AG20443 (cell line): ENCODE results near the gene NPSR1.
A peak's percentile ranks its signal among the peaks of the same experiment; 100 is the strongest.
"Not testable (repeated sequence)": the region's sequence is repeated elsewhere in the genome, so short reads cannot be mapped to it uniquely, and the experiment has no call there.

ENCODE experiments used
- DNase-seq: peaks from one replicate; pipeline ENCODE4 v3.0.0; 2012; ENCODE audit warnings: low spot score, mixed read lengths

Gene NPSR1

DNA sequence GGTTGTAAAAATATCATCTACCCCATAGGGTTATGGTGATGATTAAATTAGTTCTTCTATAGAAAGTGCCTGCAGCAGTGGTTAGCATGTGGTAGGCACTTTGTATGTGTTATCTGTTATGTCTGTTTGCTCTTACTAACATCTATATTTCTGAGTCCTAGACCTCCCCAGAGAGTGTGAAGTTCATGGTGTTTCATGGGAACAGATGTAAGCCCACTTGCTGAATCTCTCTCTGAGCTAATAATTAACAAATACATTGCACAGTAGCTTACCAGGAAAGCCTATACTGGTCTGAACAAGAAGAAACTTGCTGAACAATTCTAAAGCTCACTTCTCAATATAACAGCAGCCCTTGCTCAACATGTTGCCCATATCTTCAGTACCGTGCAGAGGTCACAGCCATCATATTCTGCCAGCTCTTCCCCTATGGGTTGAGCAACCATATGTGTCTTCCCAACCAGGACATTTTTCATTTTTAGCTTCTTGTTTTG lies 100.1 kb downstream of the NPSR1 start:
- DNase-seq = no peak

- peak; percentile 58 for DNase-seq
Measured at GRCh38 chr7:34759477-34760125, 101.6 kb downstream of the NPSR1 start.

DNA sequence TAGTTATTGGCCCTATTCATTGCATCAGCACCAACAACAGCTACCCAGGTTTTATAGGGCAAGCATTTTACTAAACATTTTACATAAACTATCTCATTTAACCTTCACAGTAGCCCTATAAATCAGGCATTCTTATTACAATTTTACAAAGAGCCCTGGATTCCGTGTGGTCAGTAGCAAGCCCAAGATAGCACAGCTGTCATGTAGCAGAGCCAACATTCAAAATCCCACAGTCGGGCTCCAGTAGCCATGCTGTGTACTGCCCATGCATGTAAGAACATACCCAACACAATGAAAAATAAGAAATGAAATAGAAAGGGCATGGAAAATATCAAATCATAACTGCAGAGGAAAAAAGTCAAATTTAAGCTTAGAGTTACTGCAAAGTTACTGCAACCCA lies 102.3 kb downstream of the NPSR1 start:
- DNase-seq = no peak

- no peak for DNase-seq
Measured at GRCh38 chr7:34761206-34761605, 103.2 kb downstream of the NPSR1 start.

- DNase-seq = no peak
Measured at GRCh38 chr7:34761627-34762026, 103.6 kb downstream of the NPSR1 start.

GRCh38 chr7:34762764-34763163 lies 104.7 kb downstream of the NPSR1 start:
- no peak for DNase-seq

- no peak for DNase-seq
Measured at GRCh38 chr7:34772296-34772938, 114.4 kb downstream of the NPSR1 start.

DNA sequence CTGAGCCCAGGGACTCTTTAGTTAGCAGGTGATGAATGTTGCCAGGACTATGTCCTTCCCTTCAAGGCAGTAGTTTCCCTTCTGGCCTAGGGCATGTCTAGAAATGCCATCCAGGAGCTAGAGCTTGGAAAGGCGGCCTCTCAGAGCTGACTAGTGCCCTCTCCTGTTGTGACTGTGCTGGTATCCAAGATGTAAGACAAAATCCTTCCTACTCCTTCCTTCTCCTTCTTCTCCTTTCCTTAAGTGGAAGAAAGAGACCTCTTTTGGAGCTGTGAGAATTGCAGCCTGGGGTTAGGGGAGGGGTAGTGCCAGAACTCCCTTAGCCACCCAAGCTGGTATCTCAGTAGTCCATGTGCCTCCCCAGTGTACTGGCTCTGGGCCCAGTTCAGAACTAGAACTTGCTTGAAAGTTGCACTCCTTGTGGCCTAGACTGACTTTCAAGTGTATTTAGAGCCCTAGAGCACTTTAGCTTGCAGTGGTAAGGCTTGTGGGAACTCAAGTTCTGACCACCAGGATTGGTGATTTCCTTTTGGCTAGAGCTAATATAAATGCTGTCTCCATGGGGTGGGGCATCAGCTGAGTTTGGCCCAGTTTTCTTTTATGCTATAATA lies 118.8 kb downstream of the NPSR1 start:
- DNase-seq = no peak

GRCh38 chr7:34780546-34780945 lies 122.5 kb downstream of the NPSR1 start:
- no peak for DNase-seq

DNA sequence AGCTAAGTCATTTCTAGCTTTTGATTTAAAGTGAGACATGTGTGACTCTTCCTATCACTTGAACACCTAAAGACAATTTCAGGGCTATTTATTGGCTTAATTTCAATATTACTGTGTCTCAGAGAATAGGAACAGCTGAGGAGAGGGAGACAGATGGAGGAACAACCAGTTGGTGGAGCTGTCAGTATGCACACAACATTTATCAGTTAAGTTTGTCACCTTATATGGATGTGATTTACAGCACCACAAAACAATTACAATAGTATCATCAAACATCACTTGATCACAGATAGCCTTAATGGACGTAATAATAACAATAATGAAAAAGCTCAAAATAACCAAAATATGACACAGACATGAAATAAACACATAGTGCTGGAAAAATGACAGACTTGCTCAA lies 129.6 kb downstream of the NPSR1 start:
- no peak for DNase-seq

GRCh38 chr7:34806831-34807230 lies 148.8 kb downstream of the NPSR1 start:
- no peak for DNase-seq

GRCh38 chr7:34807548-34808340 lies 149.7 kb downstream of the NPSR1 start:
- DNase-seq = no peak

DNA sequence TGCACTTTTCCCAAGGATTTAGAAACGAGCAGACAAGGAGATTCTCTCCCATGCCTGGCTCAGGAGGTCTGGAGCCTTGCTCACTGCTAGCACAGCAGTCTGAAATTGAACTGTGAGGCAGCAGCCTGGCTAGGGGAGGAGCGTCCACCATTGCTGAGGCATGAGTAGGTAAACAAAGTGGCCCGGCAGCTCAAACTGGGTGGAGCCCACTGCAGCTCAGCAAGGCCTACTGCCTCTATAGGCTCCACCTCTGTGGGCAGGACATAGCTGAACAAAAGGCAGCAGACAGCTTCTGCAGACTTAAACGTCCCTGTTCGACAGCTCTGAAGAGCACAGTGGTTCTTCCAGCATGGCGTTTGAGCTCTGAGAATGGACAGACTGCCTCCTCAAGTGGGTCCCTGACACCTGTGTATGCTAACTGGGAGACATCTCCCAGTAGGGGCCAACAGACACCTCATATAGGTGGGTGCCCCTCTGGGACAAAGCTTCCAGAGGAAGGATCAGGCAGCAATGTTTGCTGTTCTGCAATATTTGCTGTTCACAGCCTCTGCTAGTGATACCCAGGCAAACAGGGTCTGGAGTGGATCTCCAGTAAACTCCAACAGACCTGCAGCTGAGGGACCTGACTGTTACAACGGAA lies 156.3 kb downstream of the NPSR1 start:
- not testable (repeated sequence) for DNase-seq

- DNase-seq = no peak
Measured at GRCh38 chr7:34821932-34822558, 164.0 kb downstream of the NPSR1 start.

DNA sequence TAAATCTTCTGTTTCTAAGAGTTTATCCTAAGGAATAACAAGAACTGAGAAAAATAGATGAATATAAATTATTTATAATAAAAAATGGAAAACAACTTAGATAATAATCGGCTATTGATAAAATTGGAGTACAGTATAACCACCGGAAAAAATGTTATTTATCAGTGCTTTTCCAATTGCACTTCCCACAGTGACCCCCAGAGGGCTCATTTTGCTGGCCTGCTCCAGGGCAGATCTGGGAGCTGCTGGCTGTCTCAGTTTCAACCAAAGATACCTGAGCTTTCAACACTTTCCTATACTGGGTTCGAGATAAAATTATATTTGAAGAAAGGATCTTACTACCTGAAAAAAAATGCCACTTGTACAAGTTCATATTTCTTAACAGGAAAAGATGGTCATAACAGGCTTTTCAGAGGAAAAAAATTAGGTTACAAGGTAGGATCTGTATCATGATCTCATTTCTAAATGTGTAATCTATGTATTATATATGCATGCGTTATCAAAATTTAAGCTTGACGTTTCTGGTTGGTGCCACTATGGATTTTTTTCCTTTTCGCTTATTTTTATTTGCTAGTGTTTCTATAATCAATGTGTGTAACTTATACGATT lies 165.7 kb downstream of the NPSR1 start:
- peak; percentile 79 for DNase-seq

GRCh38 chr7:34825221-34825620 lies 167.2 kb downstream of the NPSR1 start:
- no peak for DNase-seq

- DNase-seq = no peak
Measured at GRCh38 chr7:34830390-34830789, 172.4 kb downstream of the NPSR1 start.

DNA sequence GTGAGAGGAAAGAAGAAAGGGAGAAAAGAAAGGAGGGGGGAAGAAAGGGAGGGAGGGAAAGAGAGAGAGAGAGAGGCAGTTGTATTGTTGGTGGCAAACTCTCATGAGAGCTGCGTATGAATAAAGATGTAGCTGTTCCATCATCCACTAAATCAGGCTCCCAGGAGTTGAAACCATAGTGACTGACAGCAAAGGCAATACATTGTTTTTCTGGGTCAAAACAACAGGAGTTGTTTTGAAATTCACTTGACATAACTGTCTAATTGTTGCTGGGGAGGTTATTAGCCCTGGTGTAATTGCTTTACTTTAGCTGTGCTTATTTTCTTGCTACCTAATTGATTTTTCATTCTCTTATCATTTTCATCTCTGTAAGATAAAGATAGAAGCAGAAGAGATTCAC lies 173.4 kb downstream of the NPSR1 start:
- DNase-seq = no peak

DNA sequence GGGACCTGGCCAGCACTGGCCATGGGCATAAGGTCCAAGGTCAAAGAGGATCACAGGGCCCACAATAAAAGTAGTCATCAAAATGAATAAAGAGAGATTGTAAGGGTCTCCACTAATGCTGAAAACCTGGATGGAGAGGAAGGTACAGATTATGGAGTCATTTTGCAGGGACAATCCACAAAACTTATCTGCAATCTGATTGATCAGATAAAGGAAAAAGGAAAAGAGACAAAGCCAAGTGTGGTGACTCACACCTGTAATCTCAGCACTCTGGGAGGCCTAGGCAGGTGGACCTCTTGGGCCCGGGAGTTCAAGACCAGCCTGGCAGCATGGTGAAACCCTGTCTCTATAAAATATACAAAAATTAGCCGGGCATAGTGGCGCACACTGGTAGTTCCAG lies 174.0 kb downstream of the NPSR1 start:
- no peak for DNase-seq

- no peak for DNase-seq
Measured at GRCh38 chr7:34835901-34836600, 178.0 kb downstream of the NPSR1 start.

DNA sequence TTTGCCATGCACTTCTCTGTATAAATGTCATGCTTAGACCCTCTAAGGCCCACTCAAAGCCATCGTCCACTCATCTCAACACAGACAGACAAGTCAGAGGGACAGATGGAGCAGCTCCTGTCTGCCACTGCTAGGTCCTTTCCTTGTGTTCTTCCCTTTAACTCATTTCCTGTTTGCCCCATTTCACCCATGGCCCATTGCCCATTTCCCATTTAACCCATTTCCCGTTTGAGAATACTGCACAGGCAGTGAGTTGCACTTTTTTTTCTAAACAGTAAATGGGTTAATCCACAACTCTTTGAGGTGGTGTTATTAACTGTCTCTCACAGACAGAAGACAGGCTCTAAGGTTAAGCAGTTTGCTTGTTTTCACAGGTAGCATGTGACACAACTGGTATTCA lies 179.3 kb downstream of the NPSR1 start:
- DNase-seq = no peak
